Measurements from ENCODE around the gene NUP155.

NUP155 gene

DNA sequence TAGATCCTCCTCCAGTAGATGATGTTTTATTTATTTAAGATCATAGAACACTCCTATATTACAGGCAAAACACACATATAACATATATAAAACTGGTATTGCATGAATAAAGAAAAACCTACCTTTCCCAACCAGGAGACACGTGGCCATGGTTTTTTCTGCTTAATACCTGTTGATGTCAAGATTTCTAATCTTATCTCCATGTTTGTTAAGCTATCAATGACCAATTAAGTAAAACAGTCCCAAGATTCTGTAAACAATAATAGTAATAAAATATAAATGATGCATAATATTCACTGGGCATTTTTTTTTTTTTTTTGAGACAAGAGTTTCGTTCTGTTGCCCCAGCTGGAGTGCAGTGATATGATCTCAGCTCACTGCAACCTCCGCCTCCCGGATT, 123.4 kb downstream of the NUP155 start:
- TF ChIP-seq NFIC (IDR thresholded peaks at IDR 0.05): no peak
- TF ChIP-seq ZBTB7A (IDR thresholded peaks at IDR 0.05; ENCODE audit: low read depth): no peak
- no peak for TF ChIP-seq TAF1 (IDR thresholded peaks at IDR 0.05; ENCODE audit: low read depth)

- TF ChIP-seq, protein P1, sequence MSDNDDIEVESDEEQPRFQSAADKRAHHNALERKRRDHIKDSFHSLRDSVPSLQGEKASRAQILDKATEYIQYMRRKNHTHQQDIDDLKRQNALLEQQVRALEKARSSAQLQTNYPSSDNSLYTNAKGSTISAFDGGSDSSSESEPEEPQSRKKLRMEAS (IDR thresholded peaks at IDR 0.05): no peak
- no peak for TF ChIP-seq REST (IDR thresholded peaks at IDR 0.05; ENCODE audit: low read depth)
- TF ChIP-seq ZBTB7A (IDR thresholded peaks at IDR 0.05; ENCODE audit: low read depth): no peak
- no peak for TF ChIP-seq CREB1 (IDR thresholded peaks at IDR 0.05; ENCODE audit: low read depth)
- no peak for TF ChIP-seq CEBPB (IDR thresholded peaks at IDR 0.05)
- TF ChIP-seq YY1 (IDR thresholded peaks at IDR 0.05; ENCODE audit: low read depth): no peak
- TF ChIP-seq TAF1 (IDR thresholded peaks at IDR 0.05; ENCODE audit: low read depth): no peak
- no peak for TF ChIP-seq TEAD4 (IDR thresholded peaks at IDR 0.05)
- no peak for TF ChIP-seq EGR1 (IDR thresholded peaks at IDR 0.05)
- no peak for TF ChIP-seq NFIC (IDR thresholded peaks at IDR 0.05)
- no peak for TF ChIP-seq RAD21 (IDR thresholded peaks at IDR 0.05; ENCODE audit: low read depth)
- TF ChIP-seq TCF12 (IDR thresholded peaks at IDR 0.05; ENCODE audit: low read depth): no peak
These were observed 123.9 kb downstream of the NUP155 start for GRCh38 chr5:37247036-37247435.
